ENCODE data around the gene KCNH8. TPM values are rescaled to one million over a fixed set of nuclear protein-coding genes. Genes with fewer than 3 reads are reported as not detected.

Gene KCNH8
- total RNA-seq, 1 experiment from 2014 or later: 0.12 TPM

DNA sequence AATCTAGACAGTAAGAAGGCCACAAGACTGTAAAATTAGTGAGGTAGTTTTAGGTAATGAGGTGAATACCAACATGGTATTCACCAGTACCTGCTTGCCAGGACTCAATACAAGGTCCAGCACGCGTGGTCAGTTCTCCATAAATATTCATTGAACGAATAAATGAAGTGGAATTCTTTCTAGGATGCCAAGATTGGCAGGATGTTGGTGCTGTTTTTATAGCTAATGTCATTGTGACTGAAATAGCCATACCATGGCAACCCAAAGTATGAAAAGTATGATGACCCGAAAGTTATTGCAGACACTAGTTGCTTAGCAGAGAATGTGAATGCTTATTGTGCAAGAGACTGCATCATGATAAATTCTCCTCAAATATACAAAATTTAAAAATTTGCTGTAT is 307.2 kb downstream of the KCNH8 start:
- Histone ChIP-seq H2AFZ (ENCODE audit: low read depth, low read length, poor library complexity, severe bottlenecking) (no peak overlapping the region), H3K9me2 (ENCODE audit: insufficient read depth) (no peaks in the 10 kb centered on the region), H3K36me3 (ENCODE audit: control insufficient read depth in 1 of 2, insufficient read depth in 2 of 2, low read length in 2 of 2) (no peaks in the 10 kb centered on the region), H3K27me3 (ENCODE audit: insufficient read depth, low read length) (no peaks in the 10 kb centered on the region), H4K20me1 (ENCODE audit: insufficient read depth) (no peaks in the 10 kb centered on the region), H3K79me2 (ENCODE audit: insufficient read depth, low read length) (no peaks in the 10 kb centered on the region), H3K4me3 (replicated peaks in 1 of 2; ENCODE audit: low read depth in 1 of 2, low read length in 2 of 2) (no peak overlapping the region), H3K9ac (ENCODE audit: low read length) (no peak overlapping the region), H3K4me1 (ENCODE audit: control insufficient read depth in 1 of 2, insufficient read depth in 2 of 2, low read length in 2 of 2) (no peaks in the 10 kb centered on the region), H3K4me2 (ENCODE audit: low read length) (no peak overlapping the region), H3K27ac (ENCODE audit: low read depth, low read length) (no peak overlapping the region), H3K9me3 (ENCODE audit: control insufficient read depth in 1 of 2, insufficient read depth in 1 of 2, low read depth in 1 of 2, low read length in 2 of 2) (peaks cover 0 to 5% of the 10 kb centered on the region in 2 experiments; a peak in 1 of 4 replicates)
- TF ChIP-seq CBX3 (IDR thresholded peaks at IDR 0.05; ENCODE audit: low read depth) (no peak), EGR1 (IDR thresholded peaks at IDR 0.05; ENCODE audit: low read depth) (no peak), EZH2phosphoT487 (IDR thresholded peaks at IDR 0.05; ENCODE audit: borderline replicate concordance) (no peak), SRF (IDR thresholded peaks at IDR 0.05; ENCODE audit: low read depth) (no peak), TCF7L2 (IDR thresholded peaks at IDR 0.05; ENCODE audit: borderline replicate concordance, extremely low read depth, insufficient read depth, insufficient read length) (no peak), SP1 (IDR thresholded peaks at IDR 0.05; ENCODE audit: low read depth) (no peak)
- CTCF ChIA-PET: no interaction called here
- DNase-seq (ENCODE audit: low read depth, low spot score) (no peak), ATAC-seq (no peak)
- POLR2A ChIA-PET: no interaction called here
- RAD21 ChIA-PET (ENCODE audit: low non-redundant PET in 1 of 2, low total read pairs in 2 of 2, uncharacterized antibody in 2 of 2, unreplicated experiment in 2 of 2): no interaction called here
- intact Hi-C loops (cut with micrococcal nuclease): no loop called here
- no TSS peak for BruUV-seq (replicated peaks)

DNA sequence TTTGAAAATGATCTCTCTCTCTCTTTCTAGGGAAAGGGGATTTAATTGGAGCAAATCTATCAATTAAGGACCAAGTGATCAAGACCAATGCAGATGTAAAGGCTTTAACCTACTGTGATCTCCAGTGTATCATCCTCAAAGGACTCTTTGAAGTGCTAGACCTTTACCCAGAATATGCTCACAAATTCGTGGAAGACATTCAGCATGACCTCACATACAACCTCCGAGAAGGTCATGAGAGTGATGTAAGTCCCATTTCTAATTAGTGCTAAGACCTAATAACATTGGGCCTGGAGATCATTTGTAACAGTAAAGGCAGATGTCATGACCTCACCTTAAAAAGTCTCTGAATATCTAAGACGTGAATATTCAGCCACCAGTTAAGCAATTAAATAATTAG is 308.4 kb downstream of the KCNH8 start:
- intact Hi-C loops (cut with micrococcal nuclease): no loop called here
- no peaks in the 10 kb centered on the region for H3K9me2 ChIP-seq (ENCODE audit: insufficient read depth)
- H4K20me1 ChIP-seq (ENCODE audit: insufficient read depth): no peaks in the 10 kb centered on the region
- POLR2A ChIA-PET: no interaction called here
- DNase-seq (ENCODE audit: low read depth, low spot score) (no peak), ATAC-seq (no peak)
- no peak for TF ChIP-seq CEBPB (IDR thresholded peaks at IDR 0.05; ENCODE audit: low read depth)
- TF ChIP-seq RAD21 (IDR thresholded peaks at IDR 0.05; ENCODE audit: low read depth): no peak
- TF ChIP-seq SP1 (IDR thresholded peaks at IDR 0.05; ENCODE audit: low read depth): no peak
- TF ChIP-seq, protein P1, sequence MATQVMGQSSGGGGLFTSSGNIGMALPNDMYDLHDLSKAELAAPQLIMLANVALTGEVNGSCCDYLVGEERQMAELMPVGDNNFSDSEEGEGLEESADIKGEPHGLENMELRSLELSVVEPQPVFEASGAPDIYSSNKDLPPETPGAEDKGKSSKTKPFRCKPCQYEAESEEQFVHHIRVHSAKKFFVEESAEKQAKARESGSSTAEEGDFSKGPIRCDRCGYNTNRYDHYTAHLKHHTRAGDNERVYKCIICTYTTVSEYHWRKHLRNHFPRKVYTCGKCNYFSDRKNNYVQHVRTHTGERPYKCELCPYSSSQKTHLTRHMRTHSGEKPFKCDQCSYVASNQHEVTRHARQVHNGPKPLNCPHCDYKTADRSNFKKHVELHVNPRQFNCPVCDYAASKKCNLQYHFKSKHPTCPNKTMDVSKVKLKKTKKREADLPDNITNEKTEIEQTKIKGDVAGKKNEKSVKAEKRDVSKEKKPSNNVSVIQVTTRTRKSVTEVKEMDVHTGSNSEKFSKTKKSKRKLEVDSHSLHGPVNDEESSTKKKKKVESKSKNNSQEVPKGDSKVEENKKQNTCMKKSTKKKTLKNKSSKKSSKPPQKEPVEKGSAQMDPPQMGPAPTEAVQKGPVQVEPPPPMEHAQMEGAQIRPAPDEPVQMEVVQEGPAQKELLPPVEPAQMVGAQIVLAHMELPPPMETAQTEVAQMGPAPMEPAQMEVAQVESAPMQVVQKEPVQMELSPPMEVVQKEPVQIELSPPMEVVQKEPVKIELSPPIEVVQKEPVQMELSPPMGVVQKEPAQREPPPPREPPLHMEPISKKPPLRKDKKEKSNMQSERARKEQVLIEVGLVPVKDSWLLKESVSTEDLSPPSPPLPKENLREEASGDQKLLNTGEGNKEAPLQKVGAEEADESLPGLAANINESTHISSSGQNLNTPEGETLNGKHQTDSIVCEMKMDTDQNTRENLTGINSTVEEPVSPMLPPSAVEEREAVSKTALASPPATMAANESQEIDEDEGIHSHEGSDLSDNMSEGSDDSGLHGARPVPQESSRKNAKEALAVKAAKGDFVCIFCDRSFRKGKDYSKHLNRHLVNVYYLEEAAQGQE (IDR thresholded peaks at IDR 0.05; ENCODE audit: low read depth): no peak
- TF ChIP-seq SRF (IDR thresholded peaks at IDR 0.05; ENCODE audit: low read depth): no peak
- TF ChIP-seq FOSL1 (IDR thresholded peaks at IDR 0.05; ENCODE audit: low read depth): no peak
- TF ChIP-seq, protein P2, sequence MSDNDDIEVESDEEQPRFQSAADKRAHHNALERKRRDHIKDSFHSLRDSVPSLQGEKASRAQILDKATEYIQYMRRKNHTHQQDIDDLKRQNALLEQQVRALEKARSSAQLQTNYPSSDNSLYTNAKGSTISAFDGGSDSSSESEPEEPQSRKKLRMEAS (IDR thresholded peaks at IDR 0.05): no peak
- TF ChIP-seq, protein P3, sequence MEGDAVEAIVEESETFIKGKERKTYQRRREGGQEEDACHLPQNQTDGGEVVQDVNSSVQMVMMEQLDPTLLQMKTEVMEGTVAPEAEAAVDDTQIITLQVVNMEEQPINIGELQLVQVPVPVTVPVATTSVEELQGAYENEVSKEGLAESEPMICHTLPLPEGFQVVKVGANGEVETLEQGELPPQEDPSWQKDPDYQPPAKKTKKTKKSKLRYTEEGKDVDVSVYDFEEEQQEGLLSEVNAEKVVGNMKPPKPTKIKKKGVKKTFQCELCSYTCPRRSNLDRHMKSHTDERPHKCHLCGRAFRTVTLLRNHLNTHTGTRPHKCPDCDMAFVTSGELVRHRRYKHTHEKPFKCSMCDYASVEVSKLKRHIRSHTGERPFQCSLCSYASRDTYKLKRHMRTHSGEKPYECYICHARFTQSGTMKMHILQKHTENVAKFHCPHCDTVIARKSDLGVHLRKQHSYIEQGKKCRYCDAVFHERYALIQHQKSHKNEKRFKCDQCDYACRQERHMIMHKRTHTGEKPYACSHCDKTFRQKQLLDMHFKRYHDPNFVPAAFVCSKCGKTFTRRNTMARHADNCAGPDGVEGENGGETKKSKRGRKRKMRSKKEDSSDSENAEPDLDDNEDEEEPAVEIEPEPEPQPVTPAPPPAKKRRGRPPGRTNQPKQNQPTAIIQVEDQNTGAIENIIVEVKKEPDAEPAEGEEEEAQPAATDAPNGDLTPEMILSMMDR (IDR thresholded peaks at IDR 0.05 in 2 of 3, conservative IDR thresholded peaks at IDR 0.05 in 1 of 3; ENCODE audit: borderline replicate concordance in 1 of 3, insufficient read depth in 1 of 3, low read depth in 2 of 3, low read length in 2 of 3): no peak
- TF ChIP-seq ZFX (IDR thresholded peaks at IDR 0.05): no peak
- TF ChIP-seq, protein P4, sequence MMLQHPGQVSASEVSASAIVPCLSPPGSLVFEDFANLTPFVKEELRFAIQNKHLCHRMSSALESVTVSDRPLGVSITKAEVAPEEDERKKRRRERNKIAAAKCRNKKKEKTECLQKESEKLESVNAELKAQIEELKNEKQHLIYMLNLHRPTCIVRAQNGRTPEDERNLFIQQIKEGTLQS (IDR thresholded peaks at IDR 0.05): no peak
- RAD21 ChIA-PET (ENCODE audit: low non-redundant PET in 1 of 2, low total read pairs in 2 of 2, uncharacterized antibody in 2 of 2, unreplicated experiment in 2 of 2): no interaction called here
- no peak overlapping the region for H3K4me2 ChIP-seq (ENCODE audit: low read length)
- H3K27me3 ChIP-seq (ENCODE audit: insufficient read depth, low read length): no peaks in the 10 kb centered on the region
- H3K79me2 ChIP-seq (ENCODE audit: insufficient read depth, low read length): no peaks in the 10 kb centered on the region
- peaks cover 0 to 5% of the 10 kb centered on the region in 2 experiments; a peak in 2 of 4 replicates for H3K9me3 ChIP-seq (ENCODE audit: control insufficient read depth in 1 of 2, insufficient read depth in 1 of 2, low read depth in 1 of 2, low read length in 2 of 2)
- H3K9ac ChIP-seq (ENCODE audit: low read length): no peak overlapping the region
- no peak overlapping the region for H3K4me3 ChIP-seq (replicated peaks in 1 of 2; ENCODE audit: low read depth in 1 of 2, low read length in 2 of 2)
- no peak overlapping the region for H3K27ac ChIP-seq (ENCODE audit: low read depth, low read length)
- CTCF ChIA-PET: no interaction called here
- no peak overlapping the region for H2AFZ ChIP-seq (ENCODE audit: low read depth, low read length, poor library complexity, severe bottlenecking)
- BruUV-seq (replicated peaks): no TSS peak
- H3K36me3 ChIP-seq (ENCODE audit: control insufficient read depth in 1 of 2, insufficient read depth in 2 of 2, low read length in 2 of 2): no peaks in the 10 kb centered on the region
- H3K4me1 ChIP-seq (ENCODE audit: control insufficient read depth in 1 of 2, insufficient read depth in 2 of 2, low read length in 2 of 2): no peaks in the 10 kb centered on the region

Data from HCT116 (cell line).